ENCODE measurements around the gene PLAC8L1. TPM values are rescaled to one million over a fixed set of nuclear protein-coding genes. Genes with fewer than 3 reads are reported as not detected.

The PLAC8L1 gene
- total and polyA plus RNA-seq, 4 experiments from 2014 or later, result 0.58 TPM; not detected in 3

DNA sequence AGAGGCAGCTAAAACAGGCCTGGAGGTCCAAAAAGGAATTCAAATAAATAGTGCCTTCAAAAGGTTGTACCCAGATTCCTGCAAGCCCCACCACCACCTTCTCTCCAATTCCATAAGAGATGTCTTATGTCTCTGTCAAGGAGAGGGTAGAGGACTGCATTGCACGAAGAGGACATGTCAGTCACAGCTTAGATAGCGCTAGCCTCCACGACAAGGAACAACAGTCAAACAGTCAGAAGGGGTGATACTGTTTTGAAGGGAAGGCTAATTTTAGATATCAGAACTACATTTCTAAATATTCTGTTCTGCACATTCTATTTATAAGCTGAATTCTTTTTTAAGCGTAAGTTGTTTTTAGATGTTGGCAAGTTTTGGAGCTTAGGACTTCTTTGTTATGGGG is 34.2 kb downstream of the PLAC8L1 start:
- no peaks in the 10 kb centered on the region for H3K36me3 ChIP-seq (ENCODE audit: insufficient read depth, low read length)
- H3K4me3 Mint-ChIP-seq, result no peak overlapping the region
- H3K9me3 Mint-ChIP-seq, result peaks cover 0 to 2% (median 0%) of the 10 kb centered on the region in 8 donors
- ChIA-PET POLR2A (ENCODE audit: partially characterized antibody) (no interaction called here), CTCF (ENCODE audit: partially characterized antibody) (no interaction called here)
- no peak for DNase-seq
- H3K4me3 ChIP-seq (ENCODE audit: low read length in 2 of 2), result no peak overlapping the region
- no peak overlapping the region for H3K27ac ChIP-seq (ENCODE audit: low read depth, low read length)
- H3K27me3 ChIP-seq (ENCODE audit: insufficient read depth, low read length), result no peaks in the 10 kb centered on the region
- no peaks in the 10 kb centered on the region for H3K36me3 Mint-ChIP-seq
- intact Hi-C loops (cut with micrococcal nuclease), result no loop called here
- no peak overlapping the region for H3K27ac Mint-ChIP-seq
- H3K9me3 ChIP-seq (ENCODE audit: control insufficient read depth in 1 of 2, low read length in 2 of 2), result no peaks in the 10 kb centered on the region
- H3K4me1 Mint-ChIP-seq, result no peaks in the 10 kb centered on the region
- H3K4me1 ChIP-seq (ENCODE audit: insufficient read depth, low read length), result no peaks in the 10 kb centered on the region
- H3K27me3 Mint-ChIP-seq, result peaks cover 2 to 8% of the 10 kb centered on the region in 2 donors

DNA sequence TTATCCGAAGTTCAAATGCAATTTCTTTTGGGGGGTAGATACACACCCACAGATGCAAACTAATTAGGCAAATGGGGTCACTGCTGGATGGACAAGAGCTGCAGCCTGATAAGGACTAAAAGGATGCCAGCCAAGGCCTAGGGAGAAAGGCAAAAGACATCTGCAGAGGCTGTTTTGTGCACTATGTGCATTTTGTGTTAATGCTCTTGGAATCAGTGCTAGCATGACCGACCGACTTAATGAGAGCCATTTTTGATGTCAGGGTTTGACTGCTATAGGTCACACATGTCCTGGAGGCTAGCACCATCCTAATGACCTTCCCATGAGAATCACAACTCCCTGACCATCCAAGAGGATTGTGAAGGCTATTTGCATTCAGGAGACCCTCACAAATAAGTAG is 34.6 kb downstream of the PLAC8L1 start:
- Histone ChIP-seq H3K27me3 (ENCODE audit: insufficient read depth, low read length) (no peaks in the 10 kb centered on the region), H3K9me3 (ENCODE audit: control insufficient read depth in 1 of 2, low read length in 2 of 2) (no peaks in the 10 kb centered on the region), H3K27ac (ENCODE audit: low read depth, low read length) (no peak overlapping the region), H3K36me3 (ENCODE audit: insufficient read depth, low read length) (no peaks in the 10 kb centered on the region), H3K4me1 (ENCODE audit: insufficient read depth, low read length) (no peaks in the 10 kb centered on the region), H3K4me3 (ENCODE audit: low read length in 2 of 2) (no peak overlapping the region)
- ChIA-PET POLR2A (ENCODE audit: partially characterized antibody) (no interaction called here), CTCF (ENCODE audit: partially characterized antibody) (no interaction called here)
- intact Hi-C loops (cut with micrococcal nuclease), result no loop called here
- H3K27me3 Mint-ChIP-seq, result peaks cover 2 to 4% of the 10 kb centered on the region in 2 donors
- no peaks in the 10 kb centered on the region for H3K36me3 Mint-ChIP-seq
- H3K27ac Mint-ChIP-seq, result no peak overlapping the region
- peaks cover 0 to 2% (median 0%) of the 10 kb centered on the region in 8 donors for H3K9me3 Mint-ChIP-seq
- H3K4me1 Mint-ChIP-seq, result no peaks in the 10 kb centered on the region
- DNase-seq, result no peak
- H3K4me3 Mint-ChIP-seq, result no peak overlapping the region

DNA sequence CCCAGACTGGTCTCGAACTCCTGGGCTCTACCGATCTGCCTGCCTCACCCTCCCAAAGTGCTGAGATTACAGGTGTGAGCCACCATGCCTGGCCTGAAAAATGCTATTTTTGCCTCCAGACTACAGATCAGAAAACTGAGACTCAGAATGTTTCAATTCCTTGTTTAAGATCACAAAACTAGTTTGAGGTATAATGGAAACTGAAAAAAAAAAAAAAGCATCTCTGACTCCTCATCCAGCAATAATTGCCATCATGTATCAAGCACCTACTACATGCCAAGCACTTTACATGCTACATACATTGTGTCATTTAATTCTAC is 35.6 kb downstream of the PLAC8L1 start:
- intact Hi-C loops (cut with micrococcal nuclease), result no loop called here
- DNase-seq, result no peak
- POLR2A ChIA-PET (ENCODE audit: partially characterized antibody), result no interaction called here
- Histone ChIP-seq H3K27ac (ENCODE audit: low read depth, low read length) (no peak overlapping the region), H3K36me3 (ENCODE audit: insufficient read depth, low read length) (no peaks in the 10 kb centered on the region), H3K27me3 (ENCODE audit: insufficient read depth, low read length) (no peaks in the 10 kb centered on the region), H3K9me3 (ENCODE audit: control insufficient read depth in 1 of 2, low read length in 2 of 2) (no peaks in the 10 kb centered on the region), H3K4me3 (ENCODE audit: low read length in 2 of 2) (no peak overlapping the region), H3K4me1 (ENCODE audit: insufficient read depth, low read length) (no peaks in the 10 kb centered on the region)
- peaks cover 0 to 2% (median 0%) of the 10 kb centered on the region in 8 donors for H3K9me3 Mint-ChIP-seq
- no peaks in the 10 kb centered on the region for H3K4me1 Mint-ChIP-seq
- no peaks in the 10 kb centered on the region for H3K36me3 Mint-ChIP-seq
- peaks cover 2 to 3% of the 10 kb centered on the region in 2 donors for H3K27me3 Mint-ChIP-seq
- H3K27ac Mint-ChIP-seq, result no peak overlapping the region
- CTCF ChIA-PET (ENCODE audit: partially characterized antibody), result no interaction called here
- no peak overlapping the region for H3K4me3 Mint-ChIP-seq

DNA sequence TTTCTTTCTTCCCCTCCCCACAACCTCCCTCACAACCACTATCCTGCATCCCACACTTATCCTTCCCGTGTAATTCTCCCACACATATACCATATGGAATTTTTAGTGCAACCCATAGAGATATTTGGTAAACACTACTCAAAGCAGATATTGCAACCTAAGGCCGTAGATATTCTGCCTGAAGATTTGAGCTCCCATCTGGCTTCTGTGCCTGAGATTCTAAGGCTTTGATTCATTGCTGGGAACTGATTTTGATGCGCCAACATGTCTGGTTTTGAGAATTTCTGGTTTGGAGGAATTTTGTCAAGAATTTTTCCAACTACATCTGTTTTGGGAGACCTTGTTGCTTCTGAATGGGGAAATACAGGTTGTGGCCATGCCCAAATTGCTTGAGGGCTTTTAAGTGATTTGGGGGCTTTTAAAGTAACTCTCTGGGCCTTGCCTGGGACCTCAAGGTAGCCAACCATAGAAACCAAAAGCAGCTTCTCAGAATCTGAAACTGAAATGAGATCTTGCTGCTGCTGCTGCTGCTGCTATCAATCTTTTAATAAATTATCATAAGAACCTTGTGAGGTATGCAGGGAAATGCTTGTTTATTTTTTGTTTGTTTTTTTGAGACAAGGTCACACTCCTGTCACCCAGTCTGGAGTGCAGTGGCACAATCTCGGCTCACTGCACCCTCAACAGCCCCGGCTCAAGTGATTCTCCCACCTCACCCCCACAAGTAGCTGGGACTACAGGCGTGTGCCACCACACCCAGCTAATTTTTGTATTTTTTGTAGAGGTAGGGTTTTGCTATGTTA is 36.2 kb downstream of the PLAC8L1 start:
- no peaks in the 10 kb centered on the region for H3K36me3 Mint-ChIP-seq
- peaks cover 2% of the 10 kb centered on the region in 2 donors for H3K27me3 Mint-ChIP-seq
- Histone ChIP-seq H3K4me3 (ENCODE audit: low read length in 2 of 2) (no peak overlapping the region), H3K36me3 (ENCODE audit: insufficient read depth, low read length) (no peaks in the 10 kb centered on the region), H3K27ac (ENCODE audit: low read depth, low read length) (no peak overlapping the region), H3K4me1 (ENCODE audit: insufficient read depth, low read length) (no peaks in the 10 kb centered on the region), H3K9me3 (ENCODE audit: control insufficient read depth in 1 of 2, low read length in 2 of 2) (no peaks in the 10 kb centered on the region), H3K27me3 (ENCODE audit: insufficient read depth, low read length) (no peaks in the 10 kb centered on the region)
- peaks cover 0 to 3% (median 0%) of the 10 kb centered on the region in 8 donors for H3K9me3 Mint-ChIP-seq
- intact Hi-C loops (cut with micrococcal nuclease), result no loop called here
- H3K27ac Mint-ChIP-seq, result no peak overlapping the region
- no peak for DNase-seq
- ChIA-PET POLR2A (ENCODE audit: partially characterized antibody) (no interaction called here), CTCF (ENCODE audit: partially characterized antibody) (no interaction called here)
- H3K4me3 Mint-ChIP-seq, result no peak overlapping the region
- H3K4me1 Mint-ChIP-seq, result no peaks in the 10 kb centered on the region

DNA sequence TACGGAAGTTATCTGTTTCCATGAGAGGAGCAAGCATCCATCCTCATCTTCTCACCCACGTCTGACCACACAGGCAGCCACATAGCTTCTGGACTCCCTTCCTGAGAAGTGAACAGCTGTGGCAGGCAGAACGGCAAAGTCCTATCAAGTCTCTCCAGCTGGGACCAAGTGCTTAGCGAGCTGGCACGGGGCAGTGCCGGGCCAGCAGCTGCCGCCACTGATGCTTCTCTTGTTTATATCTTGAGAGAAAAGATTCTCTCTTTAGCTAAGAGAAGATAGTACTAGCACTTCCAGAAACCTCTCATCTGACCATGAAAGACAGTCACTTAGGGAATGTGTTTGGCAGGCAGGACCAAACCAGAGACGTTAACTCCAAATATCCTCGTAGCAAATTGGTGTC is 37.2 kb downstream of the PLAC8L1 start:
- Mint-ChIP-seq H3K4me1 (no peaks in the 10 kb centered on the region), H3K27me3 (peaks cover 0 to 2% of the 10 kb centered on the region in 2 donors), H3K27ac (no peak overlapping the region), H3K9me3 (peaks cover 0 to 3% (median 0%) of the 10 kb centered on the region in 8 donors), H3K36me3 (no peaks in the 10 kb centered on the region), H3K4me3 (no peak overlapping the region)
- H3K27ac ChIP-seq (ENCODE audit: low read depth, low read length), result no peak overlapping the region
- no peak overlapping the region for H3K4me3 ChIP-seq (ENCODE audit: low read length in 2 of 2)
- no peaks in the 10 kb centered on the region for H3K4me1 ChIP-seq (ENCODE audit: insufficient read depth, low read length)
- intact Hi-C loops (cut with micrococcal nuclease), result no loop called here
- H3K9me3 ChIP-seq (ENCODE audit: control insufficient read depth in 1 of 2, low read length in 2 of 2), result no peaks in the 10 kb centered on the region
- ChIA-PET POLR2A (ENCODE audit: partially characterized antibody) (no interaction called here), CTCF (ENCODE audit: partially characterized antibody) (no interaction called here)
- DNase-seq, result no peak
- no peaks in the 10 kb centered on the region for H3K27me3 ChIP-seq (ENCODE audit: insufficient read depth, low read length)
- H3K36me3 ChIP-seq (ENCODE audit: insufficient read depth, low read length), result no peaks in the 10 kb centered on the region

DNA sequence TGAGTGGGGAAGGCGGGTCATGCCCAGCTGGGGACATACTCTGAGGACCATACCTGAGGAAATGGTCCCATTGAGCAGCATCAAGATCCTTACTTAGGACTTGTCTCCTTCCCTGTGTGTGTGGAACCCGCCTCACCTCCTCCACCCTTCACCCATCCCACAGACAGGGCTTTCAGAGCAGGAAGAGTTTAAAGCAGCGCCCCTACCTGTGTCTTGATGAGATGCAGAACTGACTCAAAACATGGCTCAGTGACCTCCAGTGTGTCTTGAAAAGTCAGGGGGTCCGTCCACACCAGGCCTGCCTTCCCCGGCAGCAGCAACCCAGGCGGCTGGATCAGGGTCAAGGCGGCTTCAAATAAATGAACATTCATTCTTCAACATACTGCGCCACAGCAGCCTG is 38.4 kb downstream of the PLAC8L1 start:
- DNase-seq, result no peak
- Histone ChIP-seq H3K36me3 (ENCODE audit: insufficient read depth, low read length) (no peaks in the 10 kb centered on the region), H3K9me3 (ENCODE audit: control insufficient read depth in 1 of 2, low read length in 2 of 2) (no peaks in the 10 kb centered on the region), H3K4me3 (ENCODE audit: low read length in 2 of 2) (no peak overlapping the region), H3K4me1 (ENCODE audit: insufficient read depth, low read length) (no peaks in the 10 kb centered on the region), H3K27ac (ENCODE audit: low read depth, low read length) (no peak overlapping the region), H3K27me3 (ENCODE audit: insufficient read depth, low read length) (no peaks in the 10 kb centered on the region)
- Mint-ChIP-seq H3K9me3 (peaks cover 0 to 3% (median 0%) of the 10 kb centered on the region in 8 donors), H3K27ac (no peak overlapping the region), H3K4me1 (no peaks in the 10 kb centered on the region), H3K27me3 (peaks cover 0 to 2% of the 10 kb centered on the region in 2 donors), H3K36me3 (no peaks in the 10 kb centered on the region), H3K4me3 (no peak overlapping the region)
- CTCF ChIA-PET (ENCODE audit: partially characterized antibody), result no interaction called here
- POLR2A ChIA-PET (ENCODE audit: partially characterized antibody), result no interaction called here
- intact Hi-C loops (cut with micrococcal nuclease), result no loop called here

DNA sequence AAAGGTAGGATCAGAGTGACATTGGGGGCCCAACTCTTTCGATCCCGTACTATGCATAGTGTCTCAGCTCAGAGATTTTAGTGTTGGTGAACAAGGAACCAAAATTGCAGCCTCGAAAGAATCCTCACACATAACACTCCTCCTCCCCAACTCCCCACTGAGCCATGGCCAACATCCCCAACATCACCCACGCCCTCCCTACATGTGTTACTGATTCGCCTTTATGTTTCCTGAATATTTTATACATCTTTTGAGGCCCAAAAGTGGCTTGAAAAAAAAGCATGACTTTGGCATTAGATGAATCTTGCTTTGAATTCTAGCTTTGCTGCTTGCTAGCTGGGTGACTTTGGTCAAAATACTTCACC is 45.2 kb downstream of the PLAC8L1 start:
- H3K4me3 Mint-ChIP-seq, result no peak overlapping the region
- no peaks in the 10 kb centered on the region for H3K36me3 Mint-ChIP-seq
- CTCF ChIA-PET (ENCODE audit: partially characterized antibody), result no interaction called here
- no peak for DNase-seq
- POLR2A ChIA-PET (ENCODE audit: partially characterized antibody), result no interaction called here
- Histone ChIP-seq H3K9me3 (ENCODE audit: control insufficient read depth in 1 of 2, low read length in 2 of 2) (no peaks in the 10 kb centered on the region), H3K4me1 (ENCODE audit: insufficient read depth, low read length) (no peaks in the 10 kb centered on the region), H3K27me3 (ENCODE audit: insufficient read depth, low read length) (no peaks in the 10 kb centered on the region), H3K36me3 (ENCODE audit: insufficient read depth, low read length) (no peaks in the 10 kb centered on the region), H3K4me3 (ENCODE audit: low read length in 2 of 2) (no peak overlapping the region), H3K27ac (ENCODE audit: low read depth, low read length) (no peak overlapping the region)
- H3K27ac Mint-ChIP-seq, result no peak overlapping the region
- intact Hi-C loops (cut with micrococcal nuclease), result no loop called here
- peaks cover 2 to 3% of the 10 kb centered on the region in 2 donors for H3K27me3 Mint-ChIP-seq
- H3K4me1 Mint-ChIP-seq, result no peaks in the 10 kb centered on the region
- H3K9me3 Mint-ChIP-seq, result peaks cover 0 to 6% (median 0%) of the 10 kb centered on the region in 8 donors

All from CD4-positive, alpha-beta memory T cell (primary cell).